HG03066 (cell line): ENCODE data around the gene LGR6.

Source experiments
- ATAC-seq: cut with Tn5 transposase; IDR thresholded peaks from one replicate; pipeline ENCODE4 v1.9.1; 2021; ENCODE audit warnings: low read depth; ENCODE audit not compliant: unreplicated experiment

The LGR6 gene

DNA sequence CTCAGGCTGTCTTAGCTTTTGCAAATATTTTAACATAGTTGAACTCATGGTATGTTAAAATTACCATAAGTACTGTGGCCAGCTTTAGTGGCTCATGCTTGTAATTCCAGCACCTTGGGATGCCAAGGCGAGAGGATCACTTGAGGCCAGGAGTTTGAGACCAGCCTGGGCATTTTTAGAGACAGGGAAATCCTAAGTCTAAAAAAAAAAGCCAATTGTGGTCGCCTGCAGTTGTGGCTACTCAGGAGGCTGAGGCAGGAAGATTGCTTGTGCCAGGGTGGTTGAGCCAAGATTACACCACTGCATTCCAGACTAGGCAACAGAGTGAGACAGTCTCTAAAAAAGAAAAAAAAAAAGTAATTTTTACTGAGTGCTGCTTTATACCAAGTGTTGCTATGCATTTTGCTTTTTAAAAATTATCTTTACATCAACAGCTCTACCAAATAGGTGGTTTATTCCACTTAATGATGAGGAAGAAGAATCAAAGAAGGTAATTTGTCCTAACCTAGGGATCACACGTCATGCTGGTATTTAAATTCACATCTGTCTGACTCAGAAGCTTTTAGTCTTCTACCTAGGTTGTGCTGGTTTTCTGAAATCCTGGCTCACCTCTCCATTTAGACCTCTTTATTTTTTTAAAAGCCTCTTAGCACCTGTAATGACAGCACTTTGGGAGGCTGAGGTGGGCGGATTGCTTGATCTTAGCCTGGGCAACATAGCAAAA, 171.7 kb downstream of the LGR6 start:
- ATAC-seq: no peak

DNA sequence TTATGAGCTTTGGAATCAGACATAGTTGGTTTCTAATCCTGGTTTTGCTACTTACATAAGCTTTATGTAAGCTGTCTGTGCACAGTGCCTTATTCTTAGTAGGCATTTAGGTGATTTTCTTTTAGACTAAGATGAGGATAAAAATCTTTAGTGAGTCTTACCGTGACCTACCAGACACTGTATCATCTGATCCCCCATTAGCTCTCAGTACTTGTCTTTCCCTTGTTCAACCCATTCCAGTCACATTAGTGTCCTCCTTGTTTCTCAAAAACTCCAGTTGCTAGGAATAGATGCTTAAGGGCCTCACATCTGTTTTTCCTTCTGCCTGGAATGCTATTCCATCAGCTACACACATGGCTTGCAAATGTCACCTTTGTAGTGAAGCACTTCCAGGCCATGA, 173.7 kb downstream of the LGR6 start:
- ATAC-seq: no peak
